AG04450 (cell line): ENCODE data around the gene ARL2. TPM values are rescaled to one million over a fixed set of nuclear protein-coding genes. Genes with fewer than 3 reads are reported as not detected.
"Not testable (repeated sequence)": the region's sequence is repeated elsewhere in the genome, so short reads cannot be mapped to it uniquely, and the experiment has no call there.

ENCODE experiments used
- CTCF ChIA-PET: fragments of 300-600, 350-600 bp; formaldehyde crosslinking; extraction: SDS; loops from one replicate; lab custom pipeline; 2022; ENCODE audit warnings: antibody characterized with exemption, inconsistent platforms; lab: Charles Lee
- POLR2A ChIA-PET: fragments of 350-600 bp; formaldehyde crosslinking; extraction: SDS; loops from one replicate; lab custom pipeline; 2021; ENCODE audit warnings: antibody characterized with exemption, inconsistent platforms; lab: Yijun Ruan, JAX
- DNase-seq: peaks from one replicate; pipeline ENCODE4 v3.0.0-alpha.2; 2011; ENCODE audit warnings: low read depth, low spot score
- H3K27ac ChIP-seq: one replicate; pipeline ENCODE4 v1.5.1; 2012; ENCODE audit warnings: low read depth, low read length, control low read depth
- H3K27me3 ChIP-seq: one replicate; pipeline ENCODE4 v1.6.0; 2012; ENCODE audit warnings: low read length; ENCODE audit not compliant: control insufficient read depth, insufficient read depth
- H3K4me3 ChIP-seq: 2 replicates; pipeline ENCODE4 v1.5.1; 2011; ENCODE audit warnings: mild to moderate bottlenecking, low read depth, low read length, control low read depth
- H3K9me3 ChIP-seq: 2 replicates; pipeline ENCODE4 v1.5.1; 2012; ENCODE audit warnings: low read length; ENCODE audit not compliant: control insufficient read depth, insufficient read depth
- polyA plus RNA-seq: library from polyadenylated mRNA; depleted of rRNA; stranded (reverse); fragments of >200 nt; gene quantifications from 2 replicates; pipeline ENCODE4 v1.2.3, GENCODE V29; 2011
- TF ChIP-seq, protein P1 (sequence below): IDR thresholded peaks from 2 replicates; pipeline ENCODE4 v1.5.1; 2011; ENCODE audit warnings: low read depth, low read length, control low read depth, inconsistent platforms

The ARL2 gene
- polyA plus RNA-seq, 1 experiment = 60.7 TPM

GRCh38 chr11:64971421-64972233, 42.3 kb upstream of the ARL2 start, which contains the start of gene MAJIN:
MAJIN (minus strand) TSS chr11:64972108; CDS start chr11:64959405, 12,703 bp downstream.
- POLR2A ChIA-PET = interaction anchor here (0.6 kb wide), 1 partner anchor 1318 kb away, joined by 4 read pairs; the partner anchor contains the start of gene YIF1A
- TF ChIP-seq, protein P1, sequence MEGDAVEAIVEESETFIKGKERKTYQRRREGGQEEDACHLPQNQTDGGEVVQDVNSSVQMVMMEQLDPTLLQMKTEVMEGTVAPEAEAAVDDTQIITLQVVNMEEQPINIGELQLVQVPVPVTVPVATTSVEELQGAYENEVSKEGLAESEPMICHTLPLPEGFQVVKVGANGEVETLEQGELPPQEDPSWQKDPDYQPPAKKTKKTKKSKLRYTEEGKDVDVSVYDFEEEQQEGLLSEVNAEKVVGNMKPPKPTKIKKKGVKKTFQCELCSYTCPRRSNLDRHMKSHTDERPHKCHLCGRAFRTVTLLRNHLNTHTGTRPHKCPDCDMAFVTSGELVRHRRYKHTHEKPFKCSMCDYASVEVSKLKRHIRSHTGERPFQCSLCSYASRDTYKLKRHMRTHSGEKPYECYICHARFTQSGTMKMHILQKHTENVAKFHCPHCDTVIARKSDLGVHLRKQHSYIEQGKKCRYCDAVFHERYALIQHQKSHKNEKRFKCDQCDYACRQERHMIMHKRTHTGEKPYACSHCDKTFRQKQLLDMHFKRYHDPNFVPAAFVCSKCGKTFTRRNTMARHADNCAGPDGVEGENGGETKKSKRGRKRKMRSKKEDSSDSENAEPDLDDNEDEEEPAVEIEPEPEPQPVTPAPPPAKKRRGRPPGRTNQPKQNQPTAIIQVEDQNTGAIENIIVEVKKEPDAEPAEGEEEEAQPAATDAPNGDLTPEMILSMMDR = no peak
- CTCF ChIA-PET = interaction anchor here (0.7 kb wide), 1 partner anchor 25 kb away, joined by 4 read pairs; the partner anchor contains the start of gene BATF2
- no peaks in the 10 kb centered on the region for H3K27me3 ChIP-seq
- peak within 1 kb of the TSS; percentile 45 for H3K4me3 ChIP-seq
- DNase-seq = peak; percentile 30
- no peak within 1 kb of the TSS for H3K27ac ChIP-seq
- peaks cover 8% of the 10 kb centered on the region; the same call in 1 of the 2 replicates for H3K9me3 ChIP-seq

- peaks cover 8% of the 10 kb centered on the region; the same call in 1 of the 2 replicates for H3K9me3 ChIP-seq
- no peak overlapping the region for H3K27ac ChIP-seq
- ChIA-PET CTCF (no interaction called here), POLR2A (interaction anchor here (0.7 kb wide), 1 partner anchor 144 kb away, joined by 3 read pairs; no protein-coding TSS in a partner anchor)
- no peaks in the 10 kb centered on the region for H3K27me3 ChIP-seq
- no peak for DNase-seq
- TF ChIP-seq, protein P1 = no peak
- no peak overlapping the region for H3K4me3 ChIP-seq
Observed at GRCh38 chr11:64974124-64974523, 39.8 kb upstream of the ARL2 start.

DNA sequence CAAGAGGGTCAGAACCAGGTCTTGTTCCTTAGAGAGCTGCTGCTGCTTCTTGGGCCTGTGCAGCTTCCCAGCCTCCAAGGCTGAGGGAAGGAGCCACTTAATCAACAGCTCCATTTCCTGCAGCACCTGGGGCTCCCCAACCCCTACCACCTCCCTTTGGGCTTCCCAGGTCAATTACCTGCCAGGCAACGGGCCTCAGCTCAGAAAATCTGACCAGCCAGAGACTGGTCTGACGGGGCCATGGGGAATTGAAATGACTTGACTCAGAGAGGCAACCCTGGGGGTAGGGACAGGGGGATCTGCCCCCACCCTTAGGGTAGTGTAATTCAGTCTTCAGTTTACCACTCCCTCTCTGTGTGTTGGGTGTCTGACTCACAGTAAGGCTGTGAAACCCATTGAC, 37.3 kb upstream of the ARL2 start:
- CTCF ChIA-PET = interaction anchor here (0.6 kb wide), 1 partner anchor 39 kb away, joined by 6 read pairs; no protein-coding TSS in a partner anchor
- Histone ChIP-seq H3K27ac (no peak overlapping the region), H3K9me3 (peaks cover 3% of the 10 kb centered on the region; the same call in 1 of the 2 replicates), H3K4me3 (no peak overlapping the region), H3K27me3 (no peaks in the 10 kb centered on the region)
- no peak for DNase-seq
- POLR2A ChIA-PET = no interaction called here
- TF ChIP-seq, protein P1 = no peak

DNA sequence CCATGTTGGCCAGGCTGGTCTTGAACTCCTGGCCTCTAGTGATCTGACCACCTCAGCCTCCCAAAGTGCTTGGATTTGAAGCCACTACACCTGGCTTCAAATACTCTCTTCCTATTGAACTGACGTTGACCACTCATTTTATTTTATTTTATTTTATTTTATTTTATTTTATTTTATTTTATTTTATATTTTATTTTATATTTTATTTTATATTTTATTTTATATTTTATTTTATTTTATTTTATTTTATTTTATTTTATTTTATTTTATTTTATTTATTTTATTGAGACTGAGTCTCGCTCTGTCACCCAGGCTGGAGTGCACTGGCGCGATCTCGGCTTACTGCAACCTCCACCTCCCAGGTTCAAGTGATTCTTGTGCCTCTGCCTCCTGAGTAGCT, 30.6 kb upstream of the ARL2 start:
- CTCF ChIA-PET = not testable (repeated sequence)
- POLR2A ChIA-PET = interaction anchor here (0.6 kb wide), 1 partner anchor 1632 kb away, joined by 3 read pairs; no protein-coding TSS in a partner anchor

GRCh38 chr11:64987998-64988854, 25.7 kb upstream of the ARL2 start:
- TF ChIP-seq, protein P1 = no peak
- H3K27ac ChIP-seq = no peak overlapping the region
- ChIA-PET CTCF (interaction anchor here (0.8 kb wide), 1 partner anchor 144 kb away, joined by 3 read pairs; no protein-coding TSS in a partner anchor), POLR2A (no interaction called here)
- H3K9me3 ChIP-seq = no peaks in the 10 kb centered on the region; the same call in 1 of the 2 replicates
- DNase-seq = no peak
- H3K4me3 ChIP-seq = no peak overlapping the region
- H3K27me3 ChIP-seq = peaks cover 2% of the 10 kb centered on the region

More for the DNA sequence above, 30.6 kb upstream of the ARL2 start:
- DNase-seq, H3K9me3 ChIP-seq, H3K27ac ChIP-seq, H3K4me3 ChIP-seq, H3K27me3 ChIP-seq: not testable (repeated sequence)
